Measurements from ENCODE around the gene RNF115.

The RNF115 gene

GRCh38 chr1:145759721-145760120 is 64.2 kb downstream of the RNF115 start:
- no peak for DNase-seq (ENCODE audit: low spot score)
- TF ChIP-seq CTCF (IDR thresholded peaks at IDR 0.05; ENCODE audit: extremely low read depth, missing control alignments) = no peak

GRCh38 chr1:145758575-145758974 is 65.3 kb downstream of the RNF115 start:
- DNase-seq (ENCODE audit: low spot score) = no peak
- TF ChIP-seq CTCF (IDR thresholded peaks at IDR 0.05; ENCODE audit: extremely low read depth, missing control alignments) = no peak

GRCh38 chr1:145758116-145758515 is 65.8 kb downstream of the RNF115 start:
- no peak for DNase-seq (ENCODE audit: low spot score)
- TF ChIP-seq CTCF (IDR thresholded peaks at IDR 0.05; ENCODE audit: extremely low read depth, missing control alignments) = no peak

- TF ChIP-seq CTCF (IDR thresholded peaks at IDR 0.05; ENCODE audit: extremely low read depth, missing control alignments) = no peak
- DNase-seq (ENCODE audit: low spot score) = no peak
Observed at GRCh38 chr1:145757420-145757819, 66.5 kb downstream of the RNF115 start.

- no peak for TF ChIP-seq CTCF (IDR thresholded peaks at IDR 0.05; ENCODE audit: extremely low read depth, missing control alignments)
- DNase-seq (ENCODE audit: low spot score) = no peak
Observed at GRCh38 chr1:145751491-145752037, 72.3 kb downstream of the RNF115 start.

GRCh38 chr1:145750426-145750825 is 73.5 kb downstream of the RNF115 start:
- no peak for TF ChIP-seq CTCF (IDR thresholded peaks at IDR 0.05; ENCODE audit: extremely low read depth, missing control alignments)
- DNase-seq (ENCODE audit: low spot score) = no peak

GRCh38 chr1:145747398-145748247 is 76.3 kb downstream of the RNF115 start:
- TF ChIP-seq CTCF (IDR thresholded peaks at IDR 0.05; ENCODE audit: extremely low read depth, missing control alignments) = no peak
- DNase-seq (ENCODE audit: low spot score) = no peak
